ENCODE results near the gene TRAF7. TPM values are rescaled to one million over a fixed set of nuclear protein-coding genes. Genes with fewer than 3 reads are reported as not detected.
A peak's percentile ranks its signal among the peaks of the same experiment; 100 is the strongest.

Gene TRAF7
- total RNA-seq, 1 donor from 2014 or later: 66.1 TPM

DNA sequence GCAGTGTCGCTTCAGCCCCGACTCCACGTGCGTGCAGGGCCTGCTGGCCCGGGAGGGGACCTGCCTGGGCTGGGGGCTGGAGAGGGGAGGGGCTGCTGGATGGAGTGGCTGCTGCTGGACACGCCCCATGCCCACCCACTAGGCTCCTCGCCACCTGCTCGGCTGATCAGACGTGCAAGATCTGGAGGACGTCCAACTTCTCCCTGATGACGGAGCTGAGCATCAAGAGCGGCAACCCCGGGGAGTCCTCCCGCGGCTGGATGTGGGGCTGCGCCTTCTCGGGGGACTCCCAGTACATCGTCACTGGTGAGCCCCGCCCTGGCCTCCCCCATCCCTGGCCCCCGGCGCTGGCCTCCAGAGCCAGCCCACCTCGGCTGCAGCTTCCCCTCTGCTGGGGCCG is 52.7 kb downstream of the TRAF7 start:
- peaks cover 20% of the 10 kb centered on the region for H3K4me1 Mint-ChIP-seq
- H3K9me3 Mint-ChIP-seq: no peaks in the 10 kb centered on the region
- no peak for DNase-seq (ENCODE audit: low spot score in 2 of 2, unreplicated experiment in 2 of 2)
- no peak overlapping the region for H3K4me3 Mint-ChIP-seq
- no peaks in the 10 kb centered on the region for H3K27me3 Mint-ChIP-seq (ENCODE audit: low read depth)
- H3K27ac Mint-ChIP-seq: no peak overlapping the region
- TF ChIP-seq, protein P1, sequence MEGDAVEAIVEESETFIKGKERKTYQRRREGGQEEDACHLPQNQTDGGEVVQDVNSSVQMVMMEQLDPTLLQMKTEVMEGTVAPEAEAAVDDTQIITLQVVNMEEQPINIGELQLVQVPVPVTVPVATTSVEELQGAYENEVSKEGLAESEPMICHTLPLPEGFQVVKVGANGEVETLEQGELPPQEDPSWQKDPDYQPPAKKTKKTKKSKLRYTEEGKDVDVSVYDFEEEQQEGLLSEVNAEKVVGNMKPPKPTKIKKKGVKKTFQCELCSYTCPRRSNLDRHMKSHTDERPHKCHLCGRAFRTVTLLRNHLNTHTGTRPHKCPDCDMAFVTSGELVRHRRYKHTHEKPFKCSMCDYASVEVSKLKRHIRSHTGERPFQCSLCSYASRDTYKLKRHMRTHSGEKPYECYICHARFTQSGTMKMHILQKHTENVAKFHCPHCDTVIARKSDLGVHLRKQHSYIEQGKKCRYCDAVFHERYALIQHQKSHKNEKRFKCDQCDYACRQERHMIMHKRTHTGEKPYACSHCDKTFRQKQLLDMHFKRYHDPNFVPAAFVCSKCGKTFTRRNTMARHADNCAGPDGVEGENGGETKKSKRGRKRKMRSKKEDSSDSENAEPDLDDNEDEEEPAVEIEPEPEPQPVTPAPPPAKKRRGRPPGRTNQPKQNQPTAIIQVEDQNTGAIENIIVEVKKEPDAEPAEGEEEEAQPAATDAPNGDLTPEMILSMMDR (IDR thresholded peaks at IDR 0.05; ENCODE audit: unreplicated experiment): no peak
- H3K36me3 Mint-ChIP-seq: peaks cover 6% of the 10 kb centered on the region

DNA sequence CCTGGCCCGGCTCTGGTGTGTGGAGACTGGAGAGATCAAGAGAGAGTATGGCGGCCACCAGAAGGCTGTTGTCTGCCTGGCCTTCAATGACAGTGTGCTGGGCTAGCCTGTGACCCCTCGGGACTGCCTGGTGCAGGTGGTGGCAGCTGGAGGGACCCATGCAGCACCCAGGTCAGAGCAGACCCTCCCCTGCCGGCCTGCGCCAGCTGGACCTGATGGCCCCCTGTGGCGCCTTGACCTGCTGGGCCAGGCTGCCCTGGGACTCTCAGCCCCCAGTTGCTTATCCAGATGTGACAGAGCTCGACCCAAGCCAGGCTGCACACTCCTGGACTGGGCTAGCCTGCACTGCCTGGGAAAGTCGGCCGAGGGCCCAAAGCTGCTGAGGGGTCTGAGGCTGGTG is 53.2 kb downstream of the TRAF7 start:
- H3K27ac Mint-ChIP-seq: no peak overlapping the region
- H3K36me3 Mint-ChIP-seq: peaks cover 6% of the 10 kb centered on the region
- DNase-seq (ENCODE audit: low spot score in 2 of 2, unreplicated experiment in 2 of 2): no peak
- H3K4me1 Mint-ChIP-seq: peaks cover 24% of the 10 kb centered on the region
- TF ChIP-seq, protein P1 (IDR thresholded peaks at IDR 0.05; ENCODE audit: unreplicated experiment): no peak
- H3K4me3 Mint-ChIP-seq: no peak overlapping the region
- no peaks in the 10 kb centered on the region for H3K27me3 Mint-ChIP-seq (ENCODE audit: low read depth)
- no peaks in the 10 kb centered on the region for H3K9me3 Mint-ChIP-seq

DNA sequence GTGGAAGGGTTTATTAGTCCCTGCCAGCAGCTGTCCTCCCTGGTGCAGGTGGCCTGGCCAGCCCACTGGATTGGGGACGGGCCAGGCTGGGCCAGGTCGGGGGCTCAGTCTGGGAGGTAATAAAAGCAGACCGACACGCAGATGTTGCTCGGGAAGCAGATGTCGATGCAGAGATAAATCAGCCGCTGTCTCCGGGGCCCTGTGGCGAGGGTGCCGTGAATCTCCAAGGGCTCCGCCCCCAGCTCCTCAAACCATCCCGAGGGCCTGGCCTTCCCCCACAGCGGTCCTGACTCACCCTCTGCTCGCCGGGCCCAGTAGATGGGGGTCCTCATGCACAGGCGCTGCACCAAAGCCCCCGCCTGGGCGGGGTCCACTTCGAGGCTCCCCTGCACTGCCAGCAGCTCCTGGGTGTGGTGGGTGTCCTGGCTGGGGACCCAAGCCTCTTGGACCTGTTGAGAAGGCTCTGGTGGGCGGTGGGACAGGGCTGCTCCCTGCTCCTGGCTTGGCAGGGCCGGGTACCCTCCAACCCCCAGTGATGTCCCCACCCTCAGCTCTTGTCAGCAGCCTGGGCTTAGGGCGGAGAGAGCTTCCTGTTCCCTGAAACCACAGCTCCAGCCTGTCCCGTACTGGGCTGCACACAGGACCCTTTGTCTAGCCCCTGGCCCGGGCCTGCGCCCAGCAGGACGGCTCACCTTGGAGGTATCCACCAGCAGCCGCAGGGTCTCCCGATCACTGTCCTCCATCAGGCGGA is 53.9 kb downstream of the TRAF7 start:
- H3K4me1 Mint-ChIP-seq: peaks cover 22% of the 10 kb centered on the region
- H3K36me3 Mint-ChIP-seq: peaks cover 6% of the 10 kb centered on the region
- no peak overlapping the region for H3K27ac Mint-ChIP-seq
- TF ChIP-seq, protein P1 (IDR thresholded peaks at IDR 0.05; ENCODE audit: unreplicated experiment): no peak
- H3K27me3 Mint-ChIP-seq (ENCODE audit: low read depth): no peaks in the 10 kb centered on the region
- DNase-seq (ENCODE audit: low spot score in 2 of 2, unreplicated experiment in 2 of 2): no peak
- no peaks in the 10 kb centered on the region for H3K9me3 Mint-ChIP-seq
- no peak overlapping the region for H3K4me3 Mint-ChIP-seq

DNA sequence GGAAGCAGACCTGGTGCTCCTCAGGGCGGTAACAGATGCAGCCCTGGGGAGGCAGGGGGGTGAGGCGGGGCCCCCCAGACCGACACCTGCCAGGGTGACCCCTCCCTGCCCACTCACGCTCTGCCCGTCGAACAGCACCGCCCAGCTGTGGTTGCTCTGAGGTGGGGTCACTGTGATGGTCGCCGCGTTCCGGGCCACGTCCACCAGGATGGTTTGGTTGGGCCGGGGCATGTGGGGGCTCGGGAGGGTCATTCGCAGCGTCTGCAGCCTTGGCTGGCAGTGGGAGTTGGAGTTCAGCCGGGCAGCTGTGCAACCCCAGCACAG is 54.4 kb downstream of the TRAF7 start:
- H3K27me3 Mint-ChIP-seq (ENCODE audit: low read depth): no peaks in the 10 kb centered on the region
- TF ChIP-seq, protein P1 (IDR thresholded peaks at IDR 0.05; ENCODE audit: unreplicated experiment): no peak
- DNase-seq (ENCODE audit: low spot score in 2 of 2, unreplicated experiment in 2 of 2): peak in 1 of 2 experiments; percentile 20
- no peak overlapping the region for H3K4me3 Mint-ChIP-seq
- peaks cover 6% of the 10 kb centered on the region for H3K36me3 Mint-ChIP-seq
- peaks cover 19% of the 10 kb centered on the region for H3K4me1 Mint-ChIP-seq
- no peaks in the 10 kb centered on the region for H3K9me3 Mint-ChIP-seq
- no peak overlapping the region for H3K27ac Mint-ChIP-seq

DNA sequence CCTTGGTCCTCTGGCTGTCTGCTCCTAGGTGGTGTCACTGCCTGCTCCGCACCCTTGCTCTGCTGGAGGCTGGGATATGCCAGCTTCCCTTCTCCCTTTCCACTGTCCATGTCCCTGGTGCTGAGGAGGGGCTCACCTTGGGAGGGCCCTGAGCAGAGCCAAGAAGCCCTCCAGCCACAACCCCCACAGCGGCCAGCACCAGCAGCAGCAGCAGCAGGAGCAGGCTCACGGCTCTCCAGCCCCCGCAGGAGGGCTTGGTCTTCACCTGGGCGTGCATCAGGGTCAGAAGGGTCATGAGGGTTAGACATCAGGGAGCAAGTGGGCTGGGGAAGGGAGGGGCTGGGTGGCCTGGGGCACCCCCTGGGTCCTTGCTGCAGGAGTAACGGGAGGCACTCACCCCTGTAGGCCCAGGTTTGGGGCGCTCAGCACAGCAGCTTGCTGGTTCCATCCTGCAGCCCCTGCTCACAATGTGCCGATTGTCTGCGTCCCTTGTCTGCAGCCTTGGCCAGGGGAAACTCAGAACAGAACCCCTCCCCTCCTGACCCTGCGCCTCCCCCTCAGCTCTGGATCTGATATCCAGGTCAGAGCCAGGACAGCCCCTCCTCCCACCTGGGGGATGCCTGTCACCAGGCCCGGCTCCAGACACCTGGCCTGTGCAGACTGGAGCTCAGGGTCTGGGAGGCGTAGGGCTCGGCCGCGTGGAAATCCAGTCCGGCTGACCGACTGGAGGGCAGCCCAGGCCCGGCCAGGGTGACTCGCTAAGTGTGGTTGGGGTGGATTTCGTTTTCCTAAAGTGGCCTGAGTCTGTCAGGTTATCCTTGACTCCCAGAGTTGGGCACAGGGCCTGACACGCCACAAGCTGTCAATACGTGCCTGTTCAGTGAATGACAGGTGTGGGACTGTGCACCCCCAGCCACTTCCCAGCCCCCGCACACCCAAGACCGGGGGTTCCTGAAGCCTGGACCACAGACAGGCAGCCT is 55.1 kb downstream of the TRAF7 start, which contains the start of gene BRICD5:
Gene BRICD5 (minus strand): TSS at position 478 of the 980 bp plus-strand sequence. CDS start 30 bp downstream, at position 448.
- TF ChIP-seq, protein P1 (IDR thresholded peaks at IDR 0.05; ENCODE audit: unreplicated experiment): no peak
- H3K36me3 Mint-ChIP-seq: peaks cover 6% of the 10 kb centered on the region
- no peak within 1 kb of the TSS for H3K27ac Mint-ChIP-seq
- no peaks in the 10 kb centered on the region for H3K9me3 Mint-ChIP-seq
- no peak for DNase-seq (ENCODE audit: low spot score in 2 of 2, unreplicated experiment in 2 of 2)
- peaks cover 21% of the 10 kb centered on the region for H3K4me1 Mint-ChIP-seq
- H3K27me3 Mint-ChIP-seq (ENCODE audit: low read depth): no peaks in the 10 kb centered on the region
- no peak within 1 kb of the TSS for H3K4me3 Mint-ChIP-seq
